PC-9 (cell line): ENCODE measurements around the gene BRIP1.

ENCODE experiments used
- EZH2 ChIP-seq: fragments of 200-600 bp; sonication (generic); IDR thresholded peaks from 2 replicates; pipeline ENCODE4 v1.8.0; 2017; ENCODE audit warnings: antibody characterized with exemption, low read depth
- TF ChIP-seq, protein P1 (sequence below): fragments of 200-600 bp; sonication (generic); conservative IDR thresholded peaks from 2 replicates; pipeline ENCODE4 v1.6.1; 2017; ENCODE audit warnings: mixed run types, antibody characterized with exemption, mild to moderate bottlenecking, moderate library complexity

GRCh38 chr17:61737820-61738219 lies 125.5 kb downstream of the BRIP1 start:
- TF ChIP-seq, protein P1, sequence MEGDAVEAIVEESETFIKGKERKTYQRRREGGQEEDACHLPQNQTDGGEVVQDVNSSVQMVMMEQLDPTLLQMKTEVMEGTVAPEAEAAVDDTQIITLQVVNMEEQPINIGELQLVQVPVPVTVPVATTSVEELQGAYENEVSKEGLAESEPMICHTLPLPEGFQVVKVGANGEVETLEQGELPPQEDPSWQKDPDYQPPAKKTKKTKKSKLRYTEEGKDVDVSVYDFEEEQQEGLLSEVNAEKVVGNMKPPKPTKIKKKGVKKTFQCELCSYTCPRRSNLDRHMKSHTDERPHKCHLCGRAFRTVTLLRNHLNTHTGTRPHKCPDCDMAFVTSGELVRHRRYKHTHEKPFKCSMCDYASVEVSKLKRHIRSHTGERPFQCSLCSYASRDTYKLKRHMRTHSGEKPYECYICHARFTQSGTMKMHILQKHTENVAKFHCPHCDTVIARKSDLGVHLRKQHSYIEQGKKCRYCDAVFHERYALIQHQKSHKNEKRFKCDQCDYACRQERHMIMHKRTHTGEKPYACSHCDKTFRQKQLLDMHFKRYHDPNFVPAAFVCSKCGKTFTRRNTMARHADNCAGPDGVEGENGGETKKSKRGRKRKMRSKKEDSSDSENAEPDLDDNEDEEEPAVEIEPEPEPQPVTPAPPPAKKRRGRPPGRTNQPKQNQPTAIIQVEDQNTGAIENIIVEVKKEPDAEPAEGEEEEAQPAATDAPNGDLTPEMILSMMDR, result no peak
- TF ChIP-seq EZH2, result no peak
